A673 (cell line): ENCODE measurements around the gene GLT1D1.

Experiments used
- CTCF ChIP-seq: fragments of 300-800, 200-600 bp; sonication (generic); conservative IDR thresholded peaks from 2 replicates; pipeline ENCODE4 v1.5.1; 2017; ENCODE audit warnings: low read depth, mild to moderate bottlenecking, antibody characterized with exemption, low read length, moderate library complexity, mixed read lengths
- EZH2 ChIP-seq: fragments of 200-600 bp; sonication (generic); IDR thresholded peaks from 2 replicates; pipeline ENCODE4 v1.6.1; 2017; ENCODE audit warnings: borderline replicate concordance, low read depth, mild to moderate bottlenecking, mixed read lengths, antibody characterized with exemption, low read length; ENCODE audit not compliant: poor library complexity, severe bottlenecking

DNA sequence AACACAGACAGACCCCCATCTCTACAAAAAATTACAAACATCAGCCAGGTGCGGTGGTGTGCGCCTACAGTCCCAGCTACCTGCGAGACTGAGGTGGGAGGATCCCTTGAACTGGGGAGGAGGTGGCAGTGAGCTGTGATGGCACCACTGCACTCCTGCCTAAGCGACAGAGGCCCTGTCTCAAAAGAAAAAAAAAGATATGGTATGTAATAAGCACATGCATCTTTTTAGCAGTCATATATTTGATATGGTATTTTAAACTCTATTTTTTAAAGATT is 36.7 kb upstream of the GLT1D1 start:
- TF ChIP-seq CTCF (no peak), EZH2 (no peak)
